Psoas muscle (tissue), 8 donors: Measurements from ENCODE around the gene SRRM3. TPM values are rescaled to one million over a fixed set of nuclear protein-coding genes. Genes with fewer than 3 reads are reported as not detected.
A peak's percentile ranks its signal among the peaks of the same experiment; 100 is the strongest.

Source experiments
- ATAC-seq, 4 donors: fragments of 200-7000 bp; cut with Tn5 transposase; one replicate each; pipeline ENCODE4 v1.9.1; 2020; ENCODE audit warnings: moderate library complexity in 3 of 4, mild to moderate bottlenecking in 2 of 4
- DNase-seq, 2 donors: peaks; one replicate each; pipeline ENCODE4 v3.0.0-alpha.2; 2020
- H3K27ac ChIP-seq: fragments of 200-600 bp; one replicate; pipeline ENCODE4 v1.8.0; 2022
- H3K27me3 ChIP-seq, 3 donors: fragments of 200-600 bp in 1 of 3; one replicate each; pipeline versions ENCODE4 v1.6.1 to v1.8.0; 2013 to 2022; ENCODE audit warnings: low read length in 2 of 3, mild to moderate bottlenecking in 2 of 3, moderate library complexity in 1 of 3; ENCODE audit not compliant: insufficient read depth in 3 of 3
- H3K36me3 ChIP-seq, 2 donors: fragments of 200-600 bp in 1 of 2; one replicate each; pipeline versions ENCODE4 v1.6.1 to v1.8.0; 2013 to 2022; ENCODE audit warnings: low read depth in 1 of 2, mild to moderate bottlenecking in 1 of 2, moderate library complexity in 1 of 2; ENCODE audit not compliant: insufficient read depth in 1 of 2
- H3K4me1 ChIP-seq: fragments of 200-600 bp; one replicate; pipeline ENCODE4 v1.8.0; 2022
- H3K4me3 ChIP-seq: fragments of 200-600 bp; one replicate; pipeline ENCODE4 v1.8.0; 2022; ENCODE audit warnings: mild to moderate bottlenecking
- H3K9me3 ChIP-seq: fragments of 200-600 bp; one replicate; pipeline ENCODE4 v1.8.0; 2022
- intact Hi-C, 2 donors: fragments of 100-400 bp; cut with DNase I; formaldehyde crosslinking; loops; one replicate each; pipeline versions ENCODE4 v1.11.0 to v1.14.2; 2022
- polyA plus RNA-seq, 3 donors: library from polyadenylated mRNA; stranded (reverse); fragments of 200-250 nt; gene quantifications; one replicate each; pipeline ENCODE4 v1.2.3, GENCODE V29; 2013
- total RNA-seq, 4 donors: library from RNA; stranded (reverse); fragmentation: NEBNext Ultra II Directional in 2 of 4; extraction: Animal tissue kit (Norgen Biotek cat#: 25700) in 2 of 4; gene quantifications; one replicate each; pipeline versions ENCODE4 v1.2.1 to v1.2.4, GENCODE V29; 2021 to 2023
- TF ChIP-seq, protein P1 (sequence below): fragments of 200-600 bp; IDR thresholded peaks from one replicate; pipeline ENCODE4 v1.8.0; 2022; ENCODE audit warnings: antibody characterized with exemption
- donor health status: healthy with polysubstance abuse.
- donor health status: DM: no; HTN: no; CAD: no; lungs with moderate emphysema.
- donor health status: Bipolar disorder and iron deficiency.
- donor health status: healthy.
- donor health status: DM: yes; HTN: yes; CAD: no.
- donor health status: DM: no; HTN: no; CAD: no.
- donor health status: DM: no; HTN: no; CAD: no.
- donor health status: DM: yes; HTN: yes; CAD: no.

The SRRM3 gene
- total and polyA plus RNA-seq, 7 donors, result 0.48 to 5.4 (median 0.69) TPM

DNA sequence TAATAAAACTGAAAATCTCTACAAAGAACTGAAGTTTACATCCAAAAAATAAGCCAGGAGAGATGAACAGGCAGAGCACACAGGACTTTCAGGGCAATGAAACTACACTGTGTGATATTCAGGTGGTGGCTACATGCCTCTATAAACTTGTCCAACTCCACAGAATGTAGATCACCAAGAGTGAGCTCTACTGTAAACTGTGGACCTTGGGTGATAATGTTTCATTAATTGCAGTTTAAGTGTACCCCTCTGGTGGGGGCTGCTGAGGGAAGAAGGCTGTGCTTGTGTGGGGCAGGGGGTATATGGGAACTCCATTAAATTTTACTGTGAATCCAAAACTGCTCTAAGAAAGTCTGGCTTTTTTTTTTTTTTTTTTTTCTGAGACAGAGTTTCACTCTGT is 134.4 kb downstream of the SRRM3 start:
- H3K4me3 ChIP-seq, result no peak overlapping the region
- TF ChIP-seq, protein P1, sequence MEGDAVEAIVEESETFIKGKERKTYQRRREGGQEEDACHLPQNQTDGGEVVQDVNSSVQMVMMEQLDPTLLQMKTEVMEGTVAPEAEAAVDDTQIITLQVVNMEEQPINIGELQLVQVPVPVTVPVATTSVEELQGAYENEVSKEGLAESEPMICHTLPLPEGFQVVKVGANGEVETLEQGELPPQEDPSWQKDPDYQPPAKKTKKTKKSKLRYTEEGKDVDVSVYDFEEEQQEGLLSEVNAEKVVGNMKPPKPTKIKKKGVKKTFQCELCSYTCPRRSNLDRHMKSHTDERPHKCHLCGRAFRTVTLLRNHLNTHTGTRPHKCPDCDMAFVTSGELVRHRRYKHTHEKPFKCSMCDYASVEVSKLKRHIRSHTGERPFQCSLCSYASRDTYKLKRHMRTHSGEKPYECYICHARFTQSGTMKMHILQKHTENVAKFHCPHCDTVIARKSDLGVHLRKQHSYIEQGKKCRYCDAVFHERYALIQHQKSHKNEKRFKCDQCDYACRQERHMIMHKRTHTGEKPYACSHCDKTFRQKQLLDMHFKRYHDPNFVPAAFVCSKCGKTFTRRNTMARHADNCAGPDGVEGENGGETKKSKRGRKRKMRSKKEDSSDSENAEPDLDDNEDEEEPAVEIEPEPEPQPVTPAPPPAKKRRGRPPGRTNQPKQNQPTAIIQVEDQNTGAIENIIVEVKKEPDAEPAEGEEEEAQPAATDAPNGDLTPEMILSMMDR, result no peak
- ATAC-seq, result no peak
- DNase-seq, result no peak
- no peaks in the 10 kb centered on the region for H3K27me3 ChIP-seq
- peak overlapping the region; percentile 84 for H3K27ac ChIP-seq
- no peaks in the 10 kb centered on the region for H3K9me3 ChIP-seq
- intact Hi-C loops, result no loop called here
- peaks cover 90% of the 10 kb centered on the region for H3K4me1 ChIP-seq
- peaks cover 0 to 16% of the 10 kb centered on the region in 2 donors for H3K36me3 ChIP-seq

Other genes with a start within 250 kb of the SRRM3 start
- 100 to 1,000 TPM in 1 of 4 donors, 10 to 100 TPM in 3; 70.1 to 103 (median 87.1) TPM for gene TMEM120A, start 207.3 kb upstream of the SRRM3 start, total RNA-seq
- 100 to 1,000 TPM; 106 to 185 (median 107) TPM for gene TMEM120A, start 207.3 kb upstream of the SRRM3 start, polyA plus RNA-seq
- gene STYXL1, start 153.9 kb upstream of the SRRM3 start, total RNA-seq, result 10 to 100 TPM in 3 of 4 donors, 1 to 10 TPM in 1; 6.6 to 42.3 (median 14.1) TPM
- 10 to 100 TPM in 2 of 3 donors, 1 to 10 TPM in 1; 9.5 to 67.5 (median 39.9) TPM for gene STYXL1, start 153.9 kb upstream of the SRRM3 start, polyA plus RNA-seq
- 100 to 1,000 TPM; 483 to 621 (median 527) TPM for gene MDH2, start 153.8 kb upstream of the SRRM3 start, total RNA-seq
- gene MDH2, start 153.8 kb upstream of the SRRM3 start, polyA plus RNA-seq, result 100 to 1,000 TPM; 385 to 453 (median 396) TPM
- gene HSPB1, start 100.8 kb downstream of the SRRM3 start, total RNA-seq, result 1,000 to 10,000 TPM; 2,972 to 5,803 (median 5,243) TPM
- 1,000 to 10,000 TPM; 1,312 to 4,364 (median 1,775) TPM for gene HSPB1, start 100.8 kb downstream of the SRRM3 start, polyA plus RNA-seq
- 100 to 1,000 TPM; 342 to 421 (median 401) TPM for gene YWHAG, start 157.1 kb downstream of the SRRM3 start, total RNA-seq
- gene YWHAG, start 157.1 kb downstream of the SRRM3 start, polyA plus RNA-seq, result 100 to 1,000 TPM; 204 to 523 (median 213) TPM
- 1 to 10 TPM in 1 of 4 donors, under 1 TPM in 3; 0.79 to 1.0 (median 0.86) TPM for gene SSC4D, start 207.8 kb downstream of the SRRM3 start, total RNA-seq
- gene SSC4D, start 207.8 kb downstream of the SRRM3 start, polyA plus RNA-seq, result 1 to 10 TPM; 1.3 to 3.3 (median 2.7) TPM
- gene ZP3, start 223.1 kb downstream of the SRRM3 start, total RNA-seq, result 10 to 100 TPM in 1 of 4 donors, 1 to 10 TPM in 1, under 1 TPM in 1, not detected in 1; 0.96 to 12.3 (median 4.0) TPM
- under 1 TPM; 0.23 to 0.52 (median 0.32) TPM for gene ZP3, start 223.1 kb downstream of the SRRM3 start, polyA plus RNA-seq